HG02943 (cell line): ENCODE measurements around the gene SENP6.
A peak's percentile ranks its signal among the peaks of the same experiment; 100 is the strongest.
"Not testable (repeated sequence)": the region's sequence is repeated elsewhere in the genome, so short reads cannot be mapped to it uniquely, and the experiment has no call there.

ENCODE experiments used
- ATAC-seq: cut with Tn5 transposase; IDR thresholded peaks from one replicate; pipeline ENCODE4 v1.9.1; 2021; ENCODE audit warnings: mild to moderate bottlenecking, low read depth, moderate library complexity; ENCODE audit not compliant: unreplicated experiment

Gene SENP6

GRCh38 chr6:75642311-75642710 is 40.6 kb downstream of the SENP6 start:
- ATAC-seq: no peak

- ATAC-seq: no peak
These were observed 41.5 kb downstream of the SENP6 start for GRCh38 chr6:75643173-75643572.

- ATAC-seq: no peak
These were observed 54.8 kb downstream of the SENP6 start for GRCh38 chr6:75656479-75656878.

GRCh38 chr6:75657327-75657726 is 55.6 kb downstream of the SENP6 start:
- ATAC-seq: no peak

DNA sequence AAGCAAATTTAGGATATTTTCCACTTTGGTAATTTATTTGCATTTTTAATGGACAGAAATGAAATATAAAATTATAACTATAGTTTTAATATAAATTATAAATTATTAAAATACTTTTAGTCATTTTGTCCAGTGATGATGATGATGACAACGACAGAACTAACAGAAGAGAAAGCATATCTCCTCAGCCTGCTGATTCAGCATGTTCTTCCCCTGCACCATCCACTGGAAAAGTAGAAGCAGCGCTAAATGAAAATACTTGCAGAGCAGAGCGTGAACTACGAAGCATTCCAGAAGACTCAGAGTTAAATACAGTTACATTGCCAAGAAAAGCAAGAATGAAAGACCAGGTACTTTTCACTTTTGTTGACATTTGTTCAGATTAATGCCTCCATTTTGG is 64.9 kb downstream of the SENP6 start:
- ATAC-seq: no peak

- no peak for ATAC-seq
These were observed 72.2 kb downstream of the SENP6 start for GRCh38 chr6:75673884-75674283.

DNA sequence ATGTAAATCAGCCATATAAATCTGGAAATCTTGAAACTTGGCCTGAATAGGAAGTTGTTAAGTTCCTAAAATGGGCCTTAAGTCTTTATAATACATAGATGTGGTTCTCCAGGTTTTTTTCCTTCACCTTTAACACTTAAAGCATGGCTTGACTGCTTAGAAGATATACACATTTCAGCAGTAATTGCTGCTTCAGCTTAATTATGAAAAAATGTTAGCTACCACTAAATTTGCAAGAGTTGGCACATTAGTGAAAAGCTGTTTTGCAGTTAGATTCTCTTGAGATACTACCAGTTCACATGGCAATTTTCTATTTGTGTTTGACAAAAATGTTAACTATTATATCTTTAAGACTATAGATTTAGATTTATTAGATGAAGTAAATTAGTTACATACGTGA is 74.7 kb downstream of the SENP6 start:
- ATAC-seq: no peak

- not testable (repeated sequence) for ATAC-seq
These were observed 80.9 kb downstream of the SENP6 start for GRCh38 chr6:75682548-75682947.

DNA sequence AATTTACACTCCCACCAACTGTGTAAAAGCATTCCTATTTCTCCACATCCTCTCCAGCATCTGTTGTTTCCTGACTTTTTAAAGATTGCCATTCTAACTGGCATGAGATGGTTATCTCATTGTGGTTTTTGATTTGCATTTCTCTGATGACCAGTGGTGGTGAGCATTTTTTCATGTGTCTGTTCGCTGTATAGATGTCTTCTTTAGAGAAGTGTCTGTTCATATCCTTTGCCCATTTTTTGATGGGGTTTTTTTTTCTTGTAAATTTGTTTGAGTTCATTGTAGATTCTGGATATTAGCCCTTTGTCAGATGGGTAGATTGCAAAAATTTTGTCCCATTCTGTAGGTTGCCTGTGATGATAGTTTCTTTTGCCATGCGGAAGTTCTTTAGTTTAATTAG is 81.3 kb downstream of the SENP6 start:
- not testable (repeated sequence) for ATAC-seq

- not testable (repeated sequence) for ATAC-seq
These were observed 85.9 kb downstream of the SENP6 start for GRCh38 chr6:75687535-75687934.

DNA sequence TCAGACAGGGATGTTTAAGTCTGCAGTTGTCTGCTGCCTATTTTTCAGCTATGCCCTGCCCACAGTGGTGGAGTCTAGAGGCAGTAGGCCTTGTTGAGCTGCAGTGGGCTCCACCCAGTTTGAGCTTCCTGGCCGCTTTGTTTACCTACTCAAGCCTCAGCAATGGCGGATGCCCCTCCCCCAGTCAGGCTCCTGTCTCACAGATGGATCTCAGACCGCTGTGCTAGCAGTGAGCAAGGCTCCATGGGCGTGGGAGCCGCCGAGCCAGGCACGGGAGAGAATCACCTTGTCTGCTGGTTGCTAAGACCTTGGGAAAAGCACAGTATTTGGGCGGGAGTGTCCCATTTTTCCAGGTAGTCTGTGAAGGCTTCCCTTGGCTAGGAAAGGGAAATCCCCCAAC is 86.3 kb downstream of the SENP6 start:
- ATAC-seq: not testable (repeated sequence)

DNA sequence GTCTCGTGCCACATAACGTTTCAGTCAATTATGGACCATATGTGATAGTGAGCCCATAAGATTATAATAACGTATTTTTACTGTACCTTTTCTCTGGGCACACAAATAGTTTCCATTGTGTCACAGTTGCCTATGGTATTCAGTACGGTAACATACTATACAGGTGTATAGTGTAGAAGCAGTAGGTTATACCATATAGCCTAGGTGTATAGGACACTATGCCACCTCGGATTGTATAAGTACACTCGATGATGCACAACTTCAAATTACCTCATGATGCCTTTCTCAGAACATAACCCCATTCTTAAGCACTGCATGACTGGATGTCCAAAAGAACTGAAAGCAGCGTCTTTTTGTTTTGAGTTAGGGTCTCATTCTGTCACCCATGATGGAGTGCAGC is 87.9 kb downstream of the SENP6 start:
- no peak for ATAC-seq

GRCh38 chr6:75691012-75691411 is 89.3 kb downstream of the SENP6 start:
- no peak for ATAC-seq

- ATAC-seq: no peak
These were observed 91.9 kb downstream of the SENP6 start for GRCh38 chr6:75693534-75693933.

GRCh38 chr6:75694406-75694805 is 92.7 kb downstream of the SENP6 start:
- no peak for ATAC-seq

- ATAC-seq: not testable (repeated sequence)
These were observed 106.7 kb downstream of the SENP6 start for GRCh38 chr6:75708334-75708733.

DNA sequence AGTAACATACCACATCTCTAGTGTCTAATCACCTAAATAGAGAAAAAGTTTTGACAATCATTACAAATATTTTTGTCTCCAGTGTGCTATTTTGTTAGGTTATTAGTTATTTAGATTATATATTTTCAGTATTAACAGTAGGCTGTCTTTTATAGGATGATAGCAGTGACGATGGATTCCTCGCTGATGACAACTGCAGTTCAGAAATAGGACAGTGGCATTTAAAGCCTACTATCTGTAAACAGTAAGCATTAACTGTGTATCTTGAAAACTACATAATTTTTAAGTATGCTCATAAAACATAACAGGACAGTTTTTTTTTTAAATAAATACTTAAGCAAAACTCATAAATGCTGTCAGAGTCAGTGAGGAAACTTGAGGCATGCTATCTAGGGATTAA is 109.5 kb downstream of the SENP6 start:
- no peak for ATAC-seq

- ATAC-seq: no peak
These were observed 117.5 kb downstream of the SENP6 start for GRCh38 chr6:75719133-75719532.

DNA sequence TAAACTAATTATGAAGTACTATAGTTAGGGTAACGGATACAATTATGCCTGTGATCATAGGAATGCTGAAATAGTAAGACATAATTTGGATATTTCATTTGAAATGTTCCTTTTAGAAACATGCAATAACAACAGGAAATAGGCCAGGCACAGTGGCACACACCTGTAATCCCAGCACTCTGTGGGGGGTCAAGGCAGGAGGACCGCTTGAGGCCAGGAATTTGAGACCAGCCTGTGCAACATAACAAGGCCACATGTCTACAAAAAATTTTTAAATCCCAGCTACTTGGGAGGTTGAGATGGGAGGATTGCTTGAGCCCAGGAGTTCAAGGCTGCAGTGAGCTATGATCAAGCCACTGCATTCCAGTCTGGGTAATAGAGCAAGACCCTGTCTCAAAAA is 121.7 kb downstream of the SENP6 start:
- no peak for ATAC-seq

DNA sequence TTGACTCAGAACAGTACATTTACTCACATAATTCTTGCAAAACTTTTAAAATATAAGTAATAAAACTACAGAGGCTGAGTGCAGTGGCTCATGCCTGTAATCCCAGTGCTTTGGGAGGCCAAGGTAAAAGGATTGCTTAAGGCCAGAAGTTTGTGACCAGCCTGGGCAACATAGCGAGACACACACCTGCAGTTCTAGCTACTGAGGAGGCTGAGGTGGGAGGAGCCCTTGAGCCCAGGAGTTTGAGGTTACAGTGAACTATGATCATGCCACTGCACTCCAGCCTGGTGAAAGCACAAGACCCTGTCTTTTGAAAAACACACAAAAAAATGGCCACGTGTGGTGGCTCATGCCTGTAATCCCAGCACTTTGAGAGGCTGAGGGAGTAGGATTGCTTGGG is 125.5 kb downstream of the SENP6 start:
- no peak for ATAC-seq

DNA sequence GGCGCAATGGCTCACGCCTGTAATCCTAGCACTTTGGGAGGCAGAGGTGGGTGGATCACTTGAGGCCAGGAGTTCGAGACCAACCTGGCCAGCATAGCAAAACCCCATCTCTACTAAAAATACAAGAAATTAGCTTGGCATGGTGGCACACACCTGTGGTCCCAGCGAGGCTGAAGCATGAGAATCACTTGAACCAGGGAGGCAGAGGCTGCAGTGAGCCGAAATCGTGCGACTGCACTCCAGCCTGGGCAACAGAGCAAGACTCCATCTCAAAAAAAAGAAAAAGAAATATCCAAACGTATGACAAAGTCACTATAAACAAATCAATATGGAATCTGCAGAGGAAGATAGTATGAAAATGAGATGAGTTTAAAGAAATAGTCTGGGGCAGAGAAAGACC is 129.3 kb downstream of the SENP6 start:
- ATAC-seq: not testable (repeated sequence)

GRCh38 chr6:75735491-75736186 is 134.0 kb downstream of the SENP6 start:
- peak; percentile 90 for ATAC-seq

GRCh38 chr6:75743971-75744370 is 142.3 kb downstream of the SENP6 start:
- ATAC-seq: no peak
